CD4-positive, alpha-beta T cell (primary cell): ENCODE results near the gene SORL1. TPM values are rescaled to one million over a fixed set of nuclear protein-coding genes. Genes with fewer than 3 reads are reported as not detected.

Source experiments
- ATAC-seq: fragments of 200-7000 bp; cut with Tn5 transposase; one replicate; pipeline ENCODE4 v1.10.0; 2022; ENCODE audit warnings: mild to moderate bottlenecking; ENCODE audit not compliant: poor library complexity
- CTCF ChIA-PET: fragments of 350-600 bp; sonication (Branson Sonifier 250); formaldehyde crosslinking; loops from one replicate; lab custom pipeline; 2021; ENCODE audit warnings: antibody characterized with exemption, inconsistent platforms; lab: Charles Lee
- POLR2A ChIA-PET: fragments of 350-600 bp; sonication (Branson Sonifier 250); formaldehyde crosslinking; loops from one replicate; lab custom pipeline; 2021; ENCODE audit warnings: antibody characterized with exemption, inconsistent platforms; lab: Charles Lee
- DNase-seq, 14 experiments: peaks; one replicate each; pipeline ENCODE4 v3.0.0-alpha.2; 2013 to 2020; ENCODE audit warnings: mixed read lengths in 2 of 14
- H3K27ac ChIP-seq, 2 donors: one replicate each; pipeline versions ENCODE4 v1.5.1 to v1.7.0; 2013; ENCODE audit warnings: low read length in 2 of 2, low read depth in 1 of 2, mild to moderate bottlenecking in 1 of 2
- H3K27me3 ChIP-seq, 2 experiments: 1 replicate in 1 of 2; 2 replicates in 1 of 2; pipeline versions ENCODE4 v1.6.1 to v1.7.0; 2013; ENCODE audit warnings: low read length in 2 of 2, control low read depth in 1 of 2, mild to moderate bottlenecking in 1 of 2, moderate library complexity in 1 of 2; ENCODE audit not compliant: insufficient read depth in 2 of 2, control insufficient read depth in 1 of 2
- H3K36me3 ChIP-seq: one replicate; pipeline ENCODE4 v1.6.1; 2013; ENCODE audit warnings: low read length, control low read depth; ENCODE audit not compliant: insufficient read depth
- H3K4me1 ChIP-seq: one replicate; pipeline ENCODE4 v1.6.1; 2013; ENCODE audit warnings: low read length, control low read depth; ENCODE audit not compliant: insufficient read depth
- H3K4me3 ChIP-seq: one replicate; pipeline ENCODE4 v1.5.1; 2013; ENCODE audit warnings: mild to moderate bottlenecking, low read length, moderate library complexity
- H3K9me3 ChIP-seq, 2 experiments: 1 replicate in 1 of 2; 2 replicates in 1 of 2; pipeline versions ENCODE4 v1.6.1 to v1.7.0; 2013; ENCODE audit warnings: low read length in 2 of 2, mild to moderate bottlenecking in 2 of 2, control low read depth in 1 of 2, moderate library complexity in 1 of 2; ENCODE audit not compliant: control insufficient read depth in 1 of 2, insufficient read depth in 1 of 2
- H3K27ac Mint-ChIP-seq: one replicate; pipeline ENCODE4 v1.8.0; 2020; ENCODE audit warnings: mixed read lengths
- H3K27me3 Mint-ChIP-seq: one replicate; pipeline ENCODE4 v1.8.0; 2021; ENCODE audit warnings: mixed read lengths
- H3K36me3 Mint-ChIP-seq: one replicate; pipeline ENCODE4 v1.8.0; 2021; ENCODE audit warnings: low read depth, mixed read lengths
- H3K4me1 Mint-ChIP-seq: one replicate; pipeline ENCODE4 v1.8.0; 2021; ENCODE audit warnings: low read depth, mixed read lengths
- H3K4me3 Mint-ChIP-seq: one replicate; pipeline ENCODE4 v1.8.0; 2020; ENCODE audit warnings: mild to moderate bottlenecking, mixed read lengths
- H3K9me3 Mint-ChIP-seq: one replicate; pipeline ENCODE4 v1.8.0; 2020; ENCODE audit warnings: mixed read lengths
- CTCF ChIP-seq: fragments of 200-600 bp; IDR thresholded peaks from one replicate; pipeline ENCODE4 v1.8.0; 2022; ENCODE audit warnings: antibody characterized with exemption, mild to moderate bottlenecking
- intact Hi-C, 2 experiments: fragments of 100-400 bp; cut with DNase I in 1 of 2; cut with micrococcal nuclease in 1 of 2; formaldehyde crosslinking; loops; one replicate each; pipeline versions ENCODE4 v1.15.1 to v1.9.0; 2023 to 2025; cut with DNase I, micrococcal nuclease
- total RNA-seq, 174 experiments: library from RNA in 2 of 174; stranded (reverse) in 2 of 174; gene quantifications; one replicate each; pipeline ENCODE4 v1.2.3 and lab custom pipeline; 2021 to 2026

SORL1 gene
- total RNA-seq, 2 experiments from 2014 or later: 235 to 241 TPM

- ATAC-seq: no peak
- H3K9me3 Mint-ChIP-seq: no peaks in the 10 kb centered on the region
- H3K27ac ChIP-seq: no peak overlapping the region
- ChIA-PET POLR2A (no interaction called here), CTCF (no interaction called here)
- intact Hi-C loops: no loop called here
- H3K36me3 Mint-ChIP-seq: peaks cover 100% of the 10 kb centered on the region
- peaks cover 96% of the 10 kb centered on the region for H3K36me3 ChIP-seq
- no peaks in the 10 kb centered on the region for H3K27me3 Mint-ChIP-seq
- DNase-seq: no peak
- no peak overlapping the region for H3K4me3 ChIP-seq
- no peaks in the 10 kb centered on the region for H3K4me1 Mint-ChIP-seq
- H3K4me1 ChIP-seq: no peaks in the 10 kb centered on the region
- no peaks in the 10 kb centered on the region for H3K27me3 ChIP-seq
- no peaks in the 10 kb centered on the region for H3K9me3 ChIP-seq
- no peak overlapping the region for H3K4me3 Mint-ChIP-seq
- no peak for TF ChIP-seq CTCF
- peak overlapping the region; percentile 58 for H3K27ac Mint-ChIP-seq
These were observed 163.4 kb downstream of the SORL1 start for GRCh38 chr11:121615501-121615900.

- no peaks in the 10 kb centered on the region for H3K27me3 ChIP-seq
- Mint-ChIP-seq H3K9me3 (no peaks in the 10 kb centered on the region), H3K27me3 (no peaks in the 10 kb centered on the region), H3K36me3 (peaks cover 100% of the 10 kb centered on the region), H3K4me1 (no peaks in the 10 kb centered on the region), H3K4me3 (no peak overlapping the region), H3K27ac (no peak overlapping the region)
- H3K4me3 ChIP-seq: no peak overlapping the region
- intact Hi-C loops: no loop called here
- peaks cover 98% of the 10 kb centered on the region for H3K36me3 ChIP-seq
- CTCF ChIA-PET: interaction anchor here (1.6 kb wide), 1 partner anchor 13 kb away, joined by 3 read pairs; no protein-coding TSS in a partner anchor
- POLR2A ChIA-PET: interaction anchor here (1.4 kb wide), 1 partner anchor 23 kb away, joined by 3 read pairs; no protein-coding TSS in a partner anchor
- DNase-seq (no peak), ATAC-seq (no peak)
- TF ChIP-seq CTCF: no peak
- no peak overlapping the region for H3K27ac ChIP-seq
- H3K4me1 ChIP-seq: no peaks in the 10 kb centered on the region
- no peaks in the 10 kb centered on the region for H3K9me3 ChIP-seq
These were observed 166.4 kb downstream of the SORL1 start for GRCh38 chr11:121618516-121618915.

GRCh38 chr11:121625777-121626506 is 173.8 kb downstream of the SORL1 start:
- Histone ChIP-seq H3K27ac (no peak overlapping the region), H3K36me3 (peaks cover 99% of the 10 kb centered on the region), H3K4me1 (no peaks in the 10 kb centered on the region), H3K27me3 (no peaks in the 10 kb centered on the region), H3K9me3 (no peaks in the 10 kb centered on the region), H3K4me3 (no peak overlapping the region)
- ChIA-PET POLR2A (interaction anchor here (1.2 kb wide), 1 partner anchor 334 kb away, joined by 3 read pairs; the partner anchor contains the start of gene SC5D), CTCF (no interaction called here)
- no peaks in the 10 kb centered on the region for H3K9me3 Mint-ChIP-seq
- no peaks in the 10 kb centered on the region for H3K4me1 Mint-ChIP-seq
- ATAC-seq (no peak), DNase-seq (no peak)
- no peak overlapping the region for H3K4me3 Mint-ChIP-seq
- peak overlapping the region; percentile 20 for H3K27ac Mint-ChIP-seq
- H3K36me3 Mint-ChIP-seq: peaks cover 100% of the 10 kb centered on the region
- no peaks in the 10 kb centered on the region for H3K27me3 Mint-ChIP-seq
- intact Hi-C loops: no loop called here
- no peak for TF ChIP-seq CTCF
